Skeletal muscle tissue (tissue), 4 donors: ENCODE results near the gene ATP5MG. TPM values are rescaled to one million over a fixed set of nuclear protein-coding genes. Genes with fewer than 3 reads are reported as not detected.

Experiments
- H3K27ac ChIP-seq: one replicate; pipeline ENCODE4 v1.7.0; 2013; ENCODE audit warnings: mild to moderate bottlenecking, low read depth, low read length, inconsistent platforms
- H3K27me3 ChIP-seq, 3 donors: one replicate each; pipeline ENCODE4 v1.7.0; 2013; ENCODE audit warnings: low read length in 3 of 3; ENCODE audit not compliant: control insufficient read depth in 3 of 3, insufficient read depth in 3 of 3
- H3K36me3 ChIP-seq, 3 donors: one replicate each; pipeline ENCODE4 v1.7.0; 2013; ENCODE audit warnings: low read length in 3 of 3; ENCODE audit not compliant: control insufficient read depth in 3 of 3, insufficient read depth in 3 of 3
- H3K4me1 ChIP-seq, 3 donors: one replicate each; pipeline ENCODE4 v1.7.0; 2013; ENCODE audit warnings: low read length in 3 of 3, mild to moderate bottlenecking in 3 of 3; ENCODE audit not compliant: control insufficient read depth in 3 of 3, insufficient read depth in 3 of 3
- H3K4me3 ChIP-seq, 3 donors: one replicate each; pipeline ENCODE4 v1.7.0; 2013; ENCODE audit warnings: low read length in 3 of 3
- H3K9ac ChIP-seq, 3 donors: one replicate each; pipeline ENCODE4 v1.7.0; 2013; ENCODE audit warnings: low read length in 3 of 3, mild to moderate bottlenecking in 3 of 3, moderate library complexity in 2 of 3, low read depth in 1 of 3
- H3K9me3 ChIP-seq, 3 donors: one replicate each; pipeline ENCODE4 v1.7.0; 2013; ENCODE audit warnings: low read length in 3 of 3; ENCODE audit not compliant: control insufficient read depth in 3 of 3
- total RNA-seq: library from RNA; depleted of rRNA; stranded (reverse); fragments of >200 nt; gene quantifications from one replicate; pipeline ENCODE4 v1.2.3, GENCODE V29; 2014
- donor health status: Osteomylitis.

Gene ATP5MG, protein sequence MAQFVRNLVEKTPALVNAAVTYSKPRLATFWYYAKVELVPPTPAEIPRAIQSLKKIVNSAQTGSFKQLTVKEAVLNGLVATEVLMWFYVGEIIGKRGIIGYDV
- total RNA-seq = 79.9 TPM

DNA sequence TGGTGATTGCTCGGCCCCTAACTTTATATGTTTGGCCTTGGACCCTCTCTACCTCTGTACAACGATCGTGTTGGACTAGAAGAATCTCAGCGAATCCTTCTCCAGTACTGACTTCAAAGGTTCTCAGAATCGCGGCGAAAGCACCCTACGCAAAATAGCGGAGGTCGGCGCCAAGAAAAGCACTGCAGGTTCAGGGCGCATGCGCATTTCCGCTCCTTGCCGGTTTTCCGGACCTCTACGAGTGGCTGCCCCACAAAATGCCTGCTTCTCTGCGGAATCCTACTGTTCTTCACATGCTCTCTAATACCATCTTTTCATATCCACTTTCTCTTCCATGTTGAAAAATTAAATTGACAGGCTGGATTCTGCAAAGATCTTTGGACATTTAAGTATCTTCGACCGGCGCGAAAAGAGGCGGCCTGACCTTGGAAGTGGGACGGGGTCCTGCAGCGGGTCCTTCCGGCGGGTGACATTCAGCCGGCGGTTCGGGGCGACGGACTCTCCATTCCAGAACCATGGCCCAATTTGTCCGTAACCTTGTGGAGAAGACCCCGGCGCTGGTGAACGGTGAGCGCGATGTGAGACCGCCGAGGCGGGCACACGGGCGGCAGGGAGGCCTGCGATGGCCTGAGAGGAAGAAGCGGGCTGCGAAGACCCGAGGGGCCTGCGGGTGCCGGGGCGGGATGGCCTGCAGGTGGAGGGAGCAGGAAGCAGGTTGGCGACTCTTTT, at the start of gene ATP5MG:
ATP5MG (plus strand) TSS at position 456 of the 729 bp plus-strand sequence; CDS start at position 516, 60 bp downstream.
- Histone ChIP-seq H3K36me3 (peaks cover 5 to 23% (median 5%) of the 10 kb centered on the region in 3 donors), H3K9ac (peak within 1 kb of the TSS; percentile 96 to 98 (median 96)), H3K9me3 (no peaks in the 10 kb centered on the region), H3K4me1 (peaks cover 13 to 26% (median 24%) of the 10 kb centered on the region in 3 donors), H3K27ac (peak within 1 kb of the TSS; percentile 93), H3K27me3 (no peaks in the 10 kb centered on the region), H3K4me3 (peak within 1 kb of the TSS; percentile 93 to 100 (median 99))

DNA sequence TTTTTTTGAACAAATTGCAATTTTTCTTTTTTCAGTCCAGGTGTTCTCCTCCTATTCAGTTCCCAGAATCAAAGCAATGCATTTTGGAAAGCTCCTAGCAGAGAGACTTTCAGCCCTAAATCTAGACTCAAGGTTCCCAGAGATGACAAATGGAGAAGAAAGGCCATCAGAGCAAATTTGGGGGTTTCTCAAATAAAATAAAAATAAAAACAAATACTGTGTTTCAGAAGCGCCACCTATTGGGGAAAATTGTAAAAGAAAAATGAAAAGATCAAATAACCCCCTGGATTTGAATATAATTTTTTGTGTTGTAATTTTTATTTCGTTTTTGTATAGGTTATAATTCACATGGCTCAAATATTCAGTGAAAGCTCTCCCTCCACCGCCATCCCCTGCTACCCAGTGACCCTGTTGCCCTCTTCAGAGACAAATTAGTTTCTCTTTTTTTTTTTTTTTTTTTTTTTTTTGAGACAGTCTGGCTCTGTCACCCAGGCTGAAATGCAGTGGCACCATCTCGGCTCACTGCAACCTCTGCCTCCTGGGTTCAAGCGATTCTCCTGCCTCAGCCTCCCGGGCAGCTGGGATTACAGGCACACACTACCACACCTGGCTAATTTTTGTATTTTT, 48.2 kb upstream of the ATP5MG start:
- H3K27ac ChIP-seq = no peak overlapping the region
- H3K9ac ChIP-seq = no peak overlapping the region
- peaks cover 3 to 15% (median 7%) of the 10 kb centered on the region in 3 donors for H3K27me3 ChIP-seq
- H3K9me3 ChIP-seq = no peaks in the 10 kb centered on the region
- no peaks in the 10 kb centered on the region for H3K36me3 ChIP-seq
- no peak overlapping the region for H3K4me3 ChIP-seq
- no peaks in the 10 kb centered on the region for H3K4me1 ChIP-seq

DNA sequence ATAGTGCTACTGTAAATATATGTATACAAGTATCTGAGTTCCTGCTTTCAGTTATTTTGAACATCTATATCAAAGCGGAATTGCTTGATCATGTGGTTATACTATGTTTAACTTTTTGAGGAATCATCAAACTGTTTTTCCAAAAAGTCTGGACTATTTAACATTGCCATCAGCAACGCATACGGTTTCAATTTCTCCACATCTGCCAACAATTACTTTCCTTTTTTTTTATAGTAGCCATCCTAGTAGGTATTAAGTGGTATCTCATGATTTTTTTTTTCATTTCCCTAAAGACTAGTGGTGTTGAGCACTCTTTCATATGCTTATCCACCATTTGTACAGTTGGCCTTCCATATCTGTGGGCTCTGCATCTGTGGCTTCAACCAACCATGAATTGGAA, 43.3 kb upstream of the ATP5MG start:
- Histone ChIP-seq H3K4me3 (no peak overlapping the region), H3K27me3 (no peaks in the 10 kb centered on the region), H3K36me3 (peaks cover 0 to 4% (median 0%) of the 10 kb centered on the region in 3 donors), H3K9me3 (no peaks in the 10 kb centered on the region), H3K27ac (no peak overlapping the region), H3K9ac (no peak overlapping the region), H3K4me1 (peaks cover 12 to 18% (median 13%) of the 10 kb centered on the region in 3 donors)

DNA sequence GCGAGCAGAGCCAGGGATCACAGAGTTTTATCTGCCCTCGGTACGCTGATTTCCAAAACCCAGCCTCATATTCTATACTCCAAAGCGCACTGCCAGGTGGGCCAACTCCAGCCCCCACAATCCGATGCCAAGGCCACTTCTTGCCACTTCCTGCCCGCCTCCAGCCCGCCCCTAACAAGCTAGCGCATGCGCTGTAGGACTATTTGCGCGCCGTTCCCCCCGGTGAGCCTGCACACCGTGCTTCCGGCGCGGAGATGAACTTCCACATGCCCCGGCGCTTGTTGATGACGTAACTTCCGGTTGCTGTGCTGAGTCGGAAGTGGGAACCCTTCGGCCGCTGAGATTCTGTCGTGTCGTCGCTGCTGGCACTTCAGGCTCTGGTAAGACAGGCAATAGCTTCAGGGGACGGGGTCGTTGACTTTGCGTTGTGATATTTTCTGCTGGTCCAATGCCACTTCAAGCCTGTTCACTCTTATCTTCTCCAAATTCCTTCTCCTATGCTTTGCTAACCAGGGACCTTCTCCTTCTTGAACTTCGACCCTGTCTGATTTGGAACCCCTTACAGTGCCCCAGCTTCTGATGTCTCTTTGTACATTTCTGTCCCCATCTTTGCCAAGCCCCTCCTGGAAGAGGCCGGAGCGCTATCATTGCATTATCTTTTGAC, 42.0 kb upstream of the ATP5MG start, which contains the start of gene UBE4A:
UBE4A (plus strand) TSS at position 306 of the 664 bp plus-strand sequence. CDS start 5,481 bp downstream, outside the sequence.
- Histone ChIP-seq H3K4me1 (peaks cover 16 to 18% (median 17%) of the 10 kb centered on the region in 3 donors), H3K9ac (peak within 1 kb of the TSS; percentile 88 to 97 (median 93)), H3K36me3 (peaks cover 0 to 4% (median 0%) of the 10 kb centered on the region in 3 donors), H3K4me3 (peak within 1 kb of the TSS; percentile 93 to 100 (median 98)), H3K9me3 (no peaks in the 10 kb centered on the region), H3K27ac (peak within 1 kb of the TSS; percentile 54), H3K27me3 (no peaks in the 10 kb centered on the region)

DNA sequence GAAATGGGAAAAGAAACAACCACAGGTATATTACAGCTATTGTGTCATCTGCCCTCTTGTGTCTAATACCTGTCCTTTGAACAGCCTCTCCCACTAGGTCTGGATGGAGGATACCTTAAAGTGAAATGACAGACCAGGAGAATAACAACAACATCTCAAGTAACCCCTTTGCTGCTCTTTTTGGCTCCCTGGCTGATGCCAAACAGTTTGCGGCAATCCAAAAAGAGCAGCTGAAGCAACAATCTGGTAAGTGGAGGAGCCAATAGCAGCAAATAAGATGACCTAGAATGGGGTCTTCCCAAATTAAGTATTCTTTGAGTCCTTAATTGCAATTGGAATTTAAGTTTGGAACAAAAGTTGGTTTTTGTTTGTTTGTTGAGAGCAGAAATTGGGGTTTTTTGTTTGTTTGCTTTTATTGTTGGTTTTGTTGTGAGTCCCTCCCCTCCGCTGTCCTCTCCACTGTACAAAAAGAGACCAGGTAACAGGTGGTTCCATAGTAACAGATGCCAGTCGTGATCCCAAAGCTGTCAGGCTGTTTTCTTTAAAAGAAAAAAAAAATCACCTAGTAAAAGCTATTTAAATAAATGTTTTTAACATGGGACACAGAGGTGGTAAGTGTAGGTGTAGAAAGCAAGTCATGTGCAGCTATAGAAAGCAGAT, 36.3 kb upstream of the ATP5MG start:
- H3K27ac ChIP-seq = peak overlapping the region; percentile 84
- peaks cover 15 to 36% (median 24%) of the 10 kb centered on the region in 3 donors for H3K4me1 ChIP-seq
- peak overlapping the region in 1 of 3 donors; percentile 15 for H3K9ac ChIP-seq
- H3K27me3 ChIP-seq = no peaks in the 10 kb centered on the region
- H3K9me3 ChIP-seq = no peaks in the 10 kb centered on the region
- H3K4me3 ChIP-seq = no peak overlapping the region
- peaks cover 13 to 32% (median 20%) of the 10 kb centered on the region in 3 donors for H3K36me3 ChIP-seq

DNA sequence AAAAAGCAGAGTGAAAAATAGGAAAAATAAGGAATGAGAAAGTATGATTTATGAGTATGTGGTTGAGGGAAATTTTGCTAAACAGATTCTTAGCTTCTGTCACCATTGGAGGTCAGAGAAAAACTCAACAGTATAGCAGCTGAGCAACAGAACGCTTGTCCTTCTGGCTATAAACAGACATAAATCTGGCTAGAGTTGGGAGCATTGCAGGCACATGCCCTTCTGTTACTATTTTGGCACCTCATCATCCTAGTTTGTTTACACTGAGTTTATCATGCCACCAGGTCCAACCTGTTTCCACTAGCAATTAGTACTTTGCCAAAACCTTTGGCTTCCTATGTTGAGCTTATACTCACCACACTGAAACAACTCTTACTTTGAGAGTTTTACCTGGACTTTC, 35.1 kb upstream of the ATP5MG start:
- no peak overlapping the region for H3K4me3 ChIP-seq
- H3K27me3 ChIP-seq = no peaks in the 10 kb centered on the region
- peak overlapping the region; percentile 2 to 63 (median 39) for H3K9ac ChIP-seq
- H3K4me1 ChIP-seq = peaks cover 8 to 25% (median 15%) of the 10 kb centered on the region in 3 donors
- H3K27ac ChIP-seq = peak overlapping the region; percentile 84
- H3K9me3 ChIP-seq = no peaks in the 10 kb centered on the region
- peaks cover 19 to 43% (median 32%) of the 10 kb centered on the region in 3 donors for H3K36me3 ChIP-seq

DNA sequence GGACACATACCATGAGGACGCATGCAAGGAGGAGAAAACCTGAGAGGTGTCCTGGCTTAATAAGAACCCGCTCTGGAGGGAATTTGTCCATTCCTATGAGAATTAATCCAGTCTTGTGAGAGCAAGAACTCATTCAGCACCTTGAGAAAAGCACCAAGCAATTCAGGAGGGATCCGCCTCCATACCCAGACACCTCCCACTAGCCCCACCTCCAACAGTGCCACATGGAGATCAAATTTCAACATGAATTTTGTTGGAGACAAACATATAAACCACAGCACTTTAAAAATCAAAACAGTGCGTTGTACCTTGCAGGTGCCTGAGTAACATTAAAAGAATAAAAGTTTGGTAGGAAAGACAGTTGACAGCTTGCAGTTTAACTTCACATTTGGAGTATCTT, 30.6 kb upstream of the ATP5MG start:
- H3K27me3 ChIP-seq = no peaks in the 10 kb centered on the region
- H3K4me3 ChIP-seq = no peak overlapping the region
- H3K4me1 ChIP-seq = peaks cover 0 to 7% (median 2%) of the 10 kb centered on the region in 3 donors
- no peak overlapping the region for H3K9ac ChIP-seq
- peaks cover 45 to 78% (median 71%) of the 10 kb centered on the region in 3 donors for H3K36me3 ChIP-seq
- H3K9me3 ChIP-seq = no peaks in the 10 kb centered on the region
- H3K27ac ChIP-seq = no peak overlapping the region

DNA sequence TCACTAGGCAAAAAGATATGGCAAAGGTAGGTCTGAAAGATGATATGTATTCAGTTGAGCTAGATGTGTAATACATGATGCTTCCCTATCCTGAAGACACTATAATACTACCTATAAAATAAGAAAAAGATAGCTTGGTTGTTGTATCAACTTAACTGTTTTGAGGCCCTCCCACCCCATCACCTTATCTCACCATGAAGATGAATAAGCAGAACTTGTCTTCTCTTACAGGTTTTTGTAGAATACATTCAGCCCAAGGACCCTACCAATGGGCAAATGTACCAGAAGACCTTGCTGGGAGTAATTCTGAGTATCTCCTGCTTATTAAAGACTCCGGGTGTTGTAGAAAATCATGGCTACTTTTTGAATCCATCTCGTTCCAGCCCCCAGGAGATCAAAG, 28.1 kb upstream of the ATP5MG start:
- Histone ChIP-seq H3K4me3 (no peak overlapping the region), H3K36me3 (peaks cover 50 to 90% (median 84%) of the 10 kb centered on the region in 3 donors), H3K9ac (no peak overlapping the region), H3K27ac (no peak overlapping the region), H3K4me1 (no peaks in the 10 kb centered on the region), H3K27me3 (no peaks in the 10 kb centered on the region), H3K9me3 (no peaks in the 10 kb centered on the region)

DNA sequence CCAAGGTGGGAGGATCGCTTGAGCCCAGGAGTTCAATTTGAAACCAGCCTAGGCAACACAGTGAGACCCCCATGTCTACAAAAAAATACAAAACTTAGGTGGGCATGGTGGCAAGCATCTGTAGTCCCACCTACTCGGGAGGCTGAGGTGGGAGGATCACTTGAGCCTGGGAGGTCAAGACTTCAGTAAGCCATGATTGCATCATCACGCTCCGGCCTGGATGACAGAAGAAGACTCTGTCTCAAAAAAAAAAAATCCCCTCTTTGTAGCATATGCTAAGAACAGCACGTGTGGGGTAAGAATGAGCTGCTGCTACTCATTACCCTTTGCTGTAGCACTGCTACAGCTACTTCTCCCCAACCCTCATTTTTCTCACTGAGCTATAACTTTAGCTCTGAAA, 27.5 kb upstream of the ATP5MG start:
- Histone ChIP-seq H3K9ac (no peak overlapping the region), H3K36me3 (peaks cover 44 to 89% (median 83%) of the 10 kb centered on the region in 3 donors), H3K4me1 (peaks cover 0 to under 1% (median under 1%) of the 10 kb centered on the region in 3 donors)

More for the DNA sequence above, 27.5 kb upstream of the ATP5MG start:
- no peak overlapping the region for H3K4me3 ChIP-seq
- no peaks in the 10 kb centered on the region for H3K27me3 ChIP-seq
- H3K9me3 ChIP-seq = no peaks in the 10 kb centered on the region
- no peak overlapping the region for H3K27ac ChIP-seq
